ENCODE data around the gene MEGF6.
"Not testable (repeated sequence)": the region's sequence is repeated elsewhere in the genome, so short reads cannot be mapped to it uniquely, and the experiment has no call there.

MEGF6 gene

DNA sequence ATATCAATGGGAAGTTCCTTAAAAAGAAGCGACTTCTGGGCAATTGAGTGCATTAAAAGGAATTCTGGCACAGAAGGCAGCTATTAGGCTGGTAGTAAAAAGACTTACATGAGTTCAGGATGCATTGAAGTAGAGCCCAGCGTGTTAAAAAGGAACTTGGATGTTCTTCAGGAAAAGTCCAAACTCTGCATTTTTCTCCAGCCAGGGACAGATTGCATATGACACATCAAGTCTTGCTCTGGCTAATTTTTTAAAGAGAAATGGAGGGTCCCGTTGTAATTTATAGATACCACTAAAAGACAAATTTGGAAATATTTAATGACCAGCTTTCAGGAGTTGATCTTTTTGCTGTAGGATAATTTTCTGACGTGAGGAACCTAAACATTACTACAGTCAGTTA, 14.7 kb upstream of the MEGF6 start:
- no peak for DNase-seq (ENCODE audit: low spot score)

- DNase-seq (ENCODE audit: low spot score): peak; percentile 62
These were observed 14.0 kb upstream of the MEGF6 start for GRCh38 chr1:3625151-3625907.

DNA sequence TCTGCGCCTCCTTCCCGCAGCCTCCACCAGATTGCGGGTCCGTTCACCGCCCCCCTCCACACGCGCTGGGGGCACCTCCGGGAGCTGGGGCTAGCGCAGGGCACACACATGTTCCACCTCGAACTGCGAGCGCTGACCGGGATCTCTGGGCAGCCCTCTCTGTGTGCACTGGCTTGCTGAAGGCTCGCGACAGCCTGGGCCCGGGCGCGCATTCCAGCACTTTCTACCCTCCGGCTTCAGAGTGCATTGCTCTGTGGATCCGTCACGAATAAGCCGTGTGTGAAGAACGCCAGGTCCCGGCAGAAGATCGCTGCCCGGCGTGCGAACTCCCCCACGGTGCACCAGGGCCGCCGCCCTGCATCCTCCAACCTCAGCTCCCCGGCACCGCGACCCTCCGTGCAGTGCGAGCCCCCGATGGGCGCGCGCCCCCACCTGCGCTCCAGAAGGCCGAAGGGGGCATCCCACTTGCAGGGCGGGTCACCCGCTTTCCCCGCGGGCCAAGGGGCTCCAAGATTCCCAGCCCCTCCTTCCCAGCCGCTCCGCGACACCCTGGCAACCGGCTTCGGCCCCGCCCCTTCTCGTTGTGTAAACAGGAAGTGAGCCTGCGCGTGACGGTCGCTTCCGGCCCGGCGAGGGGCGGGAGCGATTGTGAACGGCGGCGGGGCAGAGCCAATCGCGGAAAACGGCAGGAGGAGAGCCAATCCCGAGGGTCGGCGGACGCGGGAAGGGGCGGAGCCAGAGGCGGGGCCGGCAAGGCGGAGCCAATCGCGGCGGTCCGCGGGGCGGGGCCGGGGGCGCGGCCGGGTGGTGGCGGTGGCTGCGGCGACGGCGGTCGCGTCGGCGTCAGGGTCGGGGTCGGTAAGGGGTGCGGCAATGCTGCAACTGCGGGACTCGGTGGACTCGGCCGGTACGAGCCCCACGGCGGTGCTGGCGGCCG, 13.2 kb upstream of the MEGF6 start, which contains the start of gene TPRG1L:
TPRG1L (plus strand) TSS at position 816 of the 937 bp plus-strand sequence; CDS start at position 874, 58 bp downstream.
- DNase-seq (ENCODE audit: low spot score): peak; percentile 99

DNA sequence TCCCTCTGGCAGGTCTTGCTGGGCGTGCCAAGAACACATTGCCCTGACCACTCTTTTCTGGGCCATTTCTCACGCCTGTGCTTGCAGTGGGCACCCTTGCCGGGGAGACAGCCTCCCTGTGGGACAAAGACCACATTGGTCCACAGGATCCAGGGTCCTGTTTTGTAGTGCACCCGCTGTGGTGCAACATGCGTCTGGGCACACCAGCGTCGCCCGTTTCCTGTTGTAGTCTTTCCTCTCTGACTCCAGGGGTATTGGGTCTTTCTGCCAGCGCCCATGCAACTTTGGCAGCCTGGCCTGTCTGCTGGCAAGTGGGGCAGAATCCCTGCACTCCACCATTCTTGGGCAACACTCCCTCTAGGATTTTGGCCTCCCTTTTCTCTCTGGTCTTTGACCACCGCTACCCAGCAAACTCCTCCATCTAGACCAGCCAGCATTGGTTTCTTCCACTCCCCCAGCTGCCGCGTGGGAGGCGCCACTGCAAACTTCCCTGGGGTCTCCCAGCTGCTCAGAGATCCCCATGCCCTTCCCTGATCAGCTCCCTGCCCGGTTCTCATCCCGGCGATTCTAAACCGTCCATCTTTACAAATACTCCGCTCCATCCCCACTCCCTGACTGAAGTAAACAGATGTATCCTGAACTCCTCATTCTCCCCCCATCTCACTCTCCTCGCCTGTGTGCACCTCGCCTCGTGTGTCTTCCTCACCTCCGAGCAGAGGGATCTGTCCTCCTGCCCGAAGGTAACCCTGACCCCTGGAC, 12.3 kb upstream of the MEGF6 start:
- DNase-seq (ENCODE audit: low spot score): no peak

DNA sequence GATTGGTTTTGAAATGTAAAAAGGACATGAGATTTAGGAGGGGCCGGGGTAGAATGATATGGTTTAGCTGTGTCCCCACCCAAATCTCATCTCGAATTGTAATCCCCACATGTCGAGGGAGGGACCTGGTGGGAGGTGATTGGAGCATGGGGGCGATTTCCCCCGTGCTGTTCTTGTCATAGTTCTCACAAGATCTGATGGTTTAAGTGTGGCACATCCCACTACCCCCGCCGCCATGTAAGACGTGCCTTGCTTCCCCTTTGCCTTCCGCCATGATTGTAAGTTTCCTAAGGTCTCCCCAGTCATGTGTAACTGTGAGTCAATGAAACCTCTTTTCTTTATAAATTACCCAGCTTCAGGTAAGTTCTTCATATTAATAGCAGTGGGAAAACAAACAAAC, 10.8 kb upstream of the MEGF6 start:
- not testable (repeated sequence) for DNase-seq (ENCODE audit: low spot score)

DNA sequence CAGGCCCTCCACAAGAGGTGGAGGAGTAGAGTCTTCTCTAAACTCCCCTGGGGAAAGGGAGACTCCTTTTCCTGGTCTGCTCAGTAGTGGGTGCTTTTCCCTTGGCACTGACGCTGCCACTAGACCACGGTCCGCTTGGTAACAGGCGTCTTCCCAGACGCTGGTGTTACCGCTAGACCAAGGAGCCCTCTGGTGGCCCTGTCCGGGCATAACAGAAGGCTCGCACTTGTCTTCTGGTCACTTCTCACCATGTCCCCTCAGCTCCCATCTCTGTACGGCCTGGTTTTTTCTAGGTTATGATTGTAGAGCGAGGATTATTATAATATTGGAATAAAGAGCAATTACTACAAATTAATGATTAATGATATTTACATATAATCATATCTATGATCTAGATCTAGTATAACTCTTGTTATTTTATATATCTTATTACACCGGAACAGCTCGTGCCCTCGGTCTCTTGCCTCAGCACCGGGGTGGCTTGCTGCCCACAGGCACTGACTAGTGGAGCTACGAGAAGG, 9.9 kb upstream of the MEGF6 start:
- peak; percentile 16 for DNase-seq (ENCODE audit: low spot score)

DNA sequence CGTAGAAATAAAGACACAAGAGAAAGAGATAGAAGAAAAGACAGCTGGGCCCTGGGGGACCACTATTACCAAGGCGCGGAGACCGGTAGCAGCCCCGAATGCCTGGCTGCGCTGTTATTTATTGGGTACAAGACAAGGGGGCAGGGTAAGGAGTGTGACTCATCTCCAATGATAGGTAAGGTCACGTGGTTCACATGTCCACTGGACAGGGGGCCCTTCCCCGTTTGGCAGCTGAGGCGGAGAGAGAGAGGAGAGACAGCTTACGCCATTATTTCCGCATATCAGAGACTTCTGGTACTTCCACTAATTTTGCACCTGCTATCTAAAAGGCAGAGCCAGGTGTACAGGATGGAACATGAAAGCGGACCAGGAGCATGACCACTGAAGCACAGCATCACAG, 9.4 kb upstream of the MEGF6 start:
- no peak for DNase-seq (ENCODE audit: low spot score)

DNA sequence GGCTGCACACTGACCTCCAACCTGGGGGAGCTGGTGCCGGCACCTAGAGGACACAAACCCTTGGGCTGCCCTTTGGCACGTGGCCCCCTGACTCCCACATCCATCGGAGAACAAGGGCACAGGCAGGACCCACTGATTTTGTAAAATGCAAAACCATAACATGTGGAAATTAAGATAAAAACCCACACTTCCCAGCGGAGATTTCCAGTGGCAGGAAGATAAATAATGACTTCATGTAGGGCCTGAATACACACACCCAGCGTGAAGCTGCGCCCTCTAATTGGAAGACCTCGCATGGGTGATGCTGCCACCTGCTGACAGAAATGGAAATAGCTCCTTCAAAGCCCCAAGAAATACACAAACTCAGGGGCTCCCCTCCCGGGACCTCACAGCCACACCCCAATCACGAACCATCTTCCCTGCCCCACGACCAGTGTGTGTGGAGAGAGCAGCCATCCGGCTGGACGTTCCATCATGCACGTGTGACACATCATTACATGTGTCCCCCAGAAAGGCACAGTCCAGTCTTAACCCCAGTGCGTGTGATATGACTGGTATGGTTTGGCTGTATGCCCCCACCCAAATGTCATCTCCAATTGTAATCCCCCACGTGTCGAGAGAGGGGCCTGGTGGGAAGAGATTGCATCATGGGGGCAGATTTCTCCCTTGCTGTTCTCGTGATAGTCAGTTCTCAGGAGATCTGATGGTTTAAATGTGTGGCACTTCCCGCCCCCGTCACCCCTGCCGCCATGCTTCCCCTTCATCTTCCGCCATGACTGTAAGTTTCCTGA, 7.8 kb upstream of the MEGF6 start:
- peak; percentile 80 for DNase-seq (ENCODE audit: low spot score)

DNA sequence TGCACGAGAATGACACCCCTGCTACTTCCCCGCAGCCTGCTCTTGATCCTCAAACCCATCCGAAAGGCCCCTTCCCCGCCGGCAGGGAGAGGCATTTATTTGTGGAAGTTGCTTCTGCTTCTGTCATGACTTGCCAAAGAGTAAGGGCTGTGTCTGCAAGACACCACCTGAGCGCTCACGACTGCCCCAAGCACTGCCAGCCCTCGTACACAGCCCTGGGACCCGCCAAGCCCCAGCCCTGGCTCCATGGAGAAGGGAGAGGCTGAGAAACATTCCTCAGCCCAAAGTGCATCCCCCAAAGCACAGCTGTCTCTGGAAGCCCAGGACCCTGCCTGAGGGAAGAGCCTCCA, 7.2 kb upstream of the MEGF6 start:
- DNase-seq (ENCODE audit: low spot score): no peak

GRCh38 chr1:3617806-3618345, 6.6 kb upstream of the MEGF6 start:
- DNase-seq (ENCODE audit: low spot score): no peak

GRCh38 chr1:3616861-3617260, 5.6 kb upstream of the MEGF6 start:
- DNase-seq (ENCODE audit: low spot score): no peak

DNA sequence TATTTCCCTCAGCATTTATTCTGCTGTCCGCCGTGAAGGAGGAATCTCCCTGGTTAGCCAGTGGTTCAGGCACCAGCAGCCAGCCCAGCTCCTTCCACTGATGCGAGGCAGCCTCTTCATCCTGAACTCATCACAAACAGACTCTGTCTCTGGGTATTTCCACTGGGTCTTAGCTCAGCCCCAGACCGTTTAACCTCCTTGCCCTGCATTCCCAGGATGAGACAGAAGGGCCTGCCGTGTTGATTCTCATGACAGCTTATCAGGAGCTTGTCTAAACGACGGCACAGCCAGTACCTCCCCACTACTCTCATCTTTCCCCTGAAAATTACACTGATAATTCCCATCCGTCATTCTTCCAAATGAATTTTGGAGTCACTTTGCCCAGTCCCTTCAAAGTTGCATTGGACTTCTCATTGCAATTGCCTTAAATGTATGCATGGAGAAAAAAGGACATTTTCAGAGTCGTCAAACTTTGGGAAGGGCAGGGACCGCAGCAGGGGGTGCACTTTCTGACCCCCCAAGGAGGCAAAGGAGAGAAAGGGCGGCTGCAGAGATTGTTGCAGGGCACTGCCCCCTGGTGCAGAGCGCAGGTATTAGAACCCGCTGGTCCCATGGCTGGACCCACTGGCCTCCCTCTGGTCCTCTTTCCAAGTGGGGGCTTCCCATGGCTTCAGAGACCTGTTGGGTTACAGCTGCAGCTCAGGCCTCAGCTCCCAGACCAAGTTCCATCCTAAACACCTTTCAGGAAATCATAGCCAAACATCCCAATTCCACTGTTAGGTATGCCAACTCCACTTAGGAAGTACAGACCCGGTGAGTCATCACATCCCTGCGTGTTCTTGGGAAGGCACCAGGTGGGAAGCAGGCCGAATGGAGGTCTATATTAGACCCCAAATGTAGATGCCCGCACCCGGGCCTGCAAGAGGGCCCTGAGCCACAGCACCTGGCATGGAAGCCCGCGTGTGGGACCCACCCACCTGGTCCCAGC, 3.7 kb upstream of the MEGF6 start:
- DNase-seq (ENCODE audit: low spot score): no peak

GRCh38 chr1:3612123-3612522, 815 bp upstream of the MEGF6 start:
- DNase-seq (ENCODE audit: low spot score): no peak

DNA sequence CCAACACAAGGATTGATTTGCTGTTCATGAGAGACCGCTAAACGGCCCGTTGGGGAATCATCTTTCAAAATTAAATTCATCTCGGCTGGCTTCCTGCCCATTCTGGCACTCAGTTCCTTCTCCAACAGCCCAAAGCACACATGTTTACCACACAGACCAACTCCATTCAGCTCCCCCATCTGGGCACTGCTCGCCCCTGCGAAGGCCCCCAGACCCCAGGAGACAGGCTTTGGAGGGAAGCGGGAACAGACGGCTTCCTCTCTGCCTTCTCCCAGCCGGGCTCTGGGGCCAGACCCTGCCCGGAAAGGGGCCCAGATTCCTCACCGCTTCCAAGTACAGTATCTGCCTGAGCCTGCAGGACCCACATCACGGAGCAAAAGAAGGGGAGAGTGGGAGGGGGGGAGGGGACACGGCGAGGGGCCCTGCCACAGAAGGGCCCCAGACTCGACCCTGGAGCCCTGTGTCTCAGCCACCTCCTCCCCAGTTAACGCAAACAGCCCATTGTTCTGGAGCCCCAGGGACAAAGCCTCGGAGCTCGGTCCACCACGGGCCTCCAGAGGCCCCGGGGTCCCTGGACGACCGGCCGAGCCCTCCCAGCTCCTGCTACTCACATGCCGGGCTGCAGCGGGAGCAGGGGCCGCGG, 660 bp downstream of the MEGF6 start:
- no peak for DNase-seq (ENCODE audit: low spot score)

DNA sequence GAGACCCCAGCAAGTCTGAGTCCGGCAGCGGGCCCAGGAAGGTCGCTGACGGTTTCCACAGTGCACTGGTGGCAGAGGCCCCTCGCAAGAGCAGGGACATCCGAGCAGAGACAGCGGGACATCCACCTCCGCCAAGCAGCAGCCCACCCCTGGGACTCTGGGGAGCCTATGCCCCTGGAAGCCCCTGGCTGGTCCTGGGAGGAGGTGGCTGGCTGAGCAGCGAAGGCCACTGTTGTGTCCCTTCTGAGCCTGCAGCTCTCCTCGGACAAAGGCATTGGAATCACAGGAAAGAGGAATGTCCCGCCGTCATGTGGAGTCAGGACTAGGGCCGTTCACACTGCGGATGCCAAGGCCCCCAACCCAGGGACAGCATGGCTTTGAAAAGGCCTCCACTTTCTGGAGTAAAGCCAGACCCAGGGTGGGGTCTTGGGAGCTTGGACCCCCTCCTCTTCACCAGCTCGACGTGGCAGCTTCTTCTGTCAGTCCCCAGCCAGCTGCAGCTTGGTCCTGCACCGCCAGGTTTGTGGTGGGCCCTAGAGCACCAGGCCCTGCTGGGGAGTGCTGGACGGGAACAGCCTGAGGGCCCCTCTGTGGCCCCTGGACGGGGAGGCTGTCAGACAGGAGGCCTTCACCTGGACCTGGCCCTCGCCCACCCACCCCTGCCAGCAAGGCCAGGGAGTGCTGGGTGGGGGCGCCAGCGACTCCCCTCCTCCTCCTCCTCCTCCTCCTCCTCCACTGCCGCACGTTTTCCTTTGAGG, 1.4 kb downstream of the MEGF6 start:
- no peak for DNase-seq (ENCODE audit: low spot score)

- no peak for DNase-seq (ENCODE audit: low spot score)
These were observed 2.1 kb downstream of the MEGF6 start for GRCh38 chr1:3609016-3609768.

GRCh38 chr1:3608154-3608553, 3.2 kb downstream of the MEGF6 start:
- no peak for DNase-seq (ENCODE audit: low spot score)

- DNase-seq (ENCODE audit: low spot score): no peak
These were observed 3.6 kb downstream of the MEGF6 start for GRCh38 chr1:3607703-3608065.
